GM18907 (cell line): ENCODE results near the gene KRT16.
"Not testable (repeated sequence)": the region's sequence is repeated elsewhere in the genome, so short reads cannot be mapped to it uniquely, and the experiment has no call there.

Experiments used
- ATAC-seq: cut with Tn5 transposase; IDR thresholded peaks from one replicate; pipeline ENCODE4 v1.9.1; 2021; ENCODE audit warnings: mild to moderate bottlenecking, moderate library complexity; ENCODE audit not compliant: unreplicated experiment

Gene KRT16

GRCh38 chr17:41647940-41648410, 35.4 kb upstream of the KRT16 start:
- ATAC-seq = peak; percentile 68

- ATAC-seq = no peak
Observed at GRCh38 chr17:41647038-41647813, 34.7 kb upstream of the KRT16 start.

GRCh38 chr17:41642252-41643156, 29.9 kb upstream of the KRT16 start:
- ATAC-seq = no peak

GRCh38 chr17:41640596-41640995, 28.0 kb upstream of the KRT16 start:
- ATAC-seq = not testable (repeated sequence)

- no peak for ATAC-seq
Observed at GRCh38 chr17:41639492-41640473, 27.2 kb upstream of the KRT16 start.

GRCh38 chr17:41638941-41639340, 26.4 kb upstream of the KRT16 start:
- ATAC-seq = no peak

- no peak for ATAC-seq
Observed at GRCh38 chr17:41638194-41638593, 25.6 kb upstream of the KRT16 start.

- ATAC-seq = no peak
Observed at GRCh38 chr17:41636652-41637051, 24.1 kb upstream of the KRT16 start.

- no peak for ATAC-seq
Observed at GRCh38 chr17:41635121-41636097, 22.8 kb upstream of the KRT16 start.

- no peak for ATAC-seq
Observed at GRCh38 chr17:41634639-41635038, 22.1 kb upstream of the KRT16 start.

- ATAC-seq = no peak
Observed at GRCh38 chr17:41633556-41634199, 21.1 kb upstream of the KRT16 start.

- no peak for ATAC-seq
Observed at GRCh38 chr17:41632482-41633105, 20.0 kb upstream of the KRT16 start.

GRCh38 chr17:41631898-41632285, 19.3 kb upstream of the KRT16 start:
- ATAC-seq = no peak

GRCh38 chr17:41631025-41631897, 18.7 kb upstream of the KRT16 start:
- ATAC-seq = no peak

- no peak for ATAC-seq
Observed at GRCh38 chr17:41629826-41630670, 17.5 kb upstream of the KRT16 start.

GRCh38 chr17:41629316-41629715, 16.7 kb upstream of the KRT16 start:
- ATAC-seq = no peak
